DMS153 (cell line): ENCODE results near the gene XYLT1.

Source experiments
- DNase-seq: peaks from one replicate; lab custom pipeline; 2025; lab: John Stamatoyannopoulos, UW

The XYLT1 gene

GRCh38 chr16:17403156-17403809, 67.5 kb downstream of the XYLT1 start:
- DNase-seq, result no peak

GRCh38 chr16:17397499-17397891, 73.3 kb downstream of the XYLT1 start:
- DNase-seq, result peak; percentile 94

- DNase-seq, result peak; percentile 94
Observed at GRCh38 chr16:17396762-17397498, 73.8 kb downstream of the XYLT1 start.

- DNase-seq, result no peak
Observed at GRCh38 chr16:17395849-17396480, 74.8 kb downstream of the XYLT1 start.

- DNase-seq, result no peak
Observed at GRCh38 chr16:17392857-17393692, 77.7 kb downstream of the XYLT1 start.

GRCh38 chr16:17392127-17392856, 78.5 kb downstream of the XYLT1 start:
- no peak for DNase-seq

- DNase-seq, result no peak
Observed at GRCh38 chr16:17391715-17392114, 79.0 kb downstream of the XYLT1 start.

GRCh38 chr16:17389384-17389783, 81.4 kb downstream of the XYLT1 start:
- DNase-seq, result no peak

GRCh38 chr16:17387256-17387655, 83.5 kb downstream of the XYLT1 start:
- DNase-seq, result no peak

- no peak for DNase-seq
Observed at GRCh38 chr16:17386229-17386628, 84.5 kb downstream of the XYLT1 start.

- DNase-seq, result no peak
Observed at GRCh38 chr16:17384471-17384870, 86.3 kb downstream of the XYLT1 start.

- no peak for DNase-seq
Observed at GRCh38 chr16:17382949-17383863, 87.6 kb downstream of the XYLT1 start.

GRCh38 chr16:17382514-17382913, 88.2 kb downstream of the XYLT1 start:
- no peak for DNase-seq

GRCh38 chr16:17381784-17382183, 89.0 kb downstream of the XYLT1 start:
- DNase-seq, result no peak

GRCh38 chr16:17380613-17381012, 90.1 kb downstream of the XYLT1 start:
- DNase-seq, result no peak

- no peak for DNase-seq
Observed at GRCh38 chr16:17379121-17379571, 91.6 kb downstream of the XYLT1 start.

- DNase-seq, result no peak
Observed at GRCh38 chr16:17377360-17378324, 93.1 kb downstream of the XYLT1 start.

- peak; percentile 52 for DNase-seq
Observed at GRCh38 chr16:17375461-17376304, 95.1 kb downstream of the XYLT1 start.
